ENCODE data around the gene RASA3. TPM values are rescaled to one million over a fixed set of nuclear protein-coding genes. Genes with fewer than 3 reads are reported as not detected.

Gene RASA3
- total and polyA plus RNA-seq, 2 of the 8 experiments (the other 6 are each of a cell fraction or from before 2014, with no cell fraction given): 7.5 to 21.9 TPM

GRCh38 chr13:113976711-113977684 is 155.4 kb downstream of the RASA3 start:
- Histone ChIP-seq H3K27me3 (replicated peaks in 1 of 4; ENCODE audit: control insufficient read depth in 3 of 4, extremely low read depth in 1 of 4, insufficient read depth in 3 of 4, low read length in 3 of 4) (no peaks in the 10 kb centered on the region), H2BK5ac (ENCODE audit: low read depth, low read length) (peak overlapping the region; percentile 66; the same call in 1 of the 2 replicates), H3K4ac (replicated peaks; ENCODE audit: insufficient read length, low read depth, low read length) (no peak overlapping the region), H3K4me1 (replicated peaks in 1 of 4; ENCODE audit: control insufficient read depth in 3 of 4, insufficient read depth in 4 of 4, low read length in 3 of 4) (peaks cover 0 to 4% (median 0%) of the 10 kb centered on the region in 4 experiments; a peak in 2 of 7 replicates), H3K79me1 (ENCODE audit: low read depth, low read length) (no peaks in the 10 kb centered on the region), H3K36me3 (ENCODE audit: control insufficient read depth in 2 of 4, insufficient read depth in 4 of 4, low read length in 3 of 4) (0 out of 8 replicates have a peak, but pooled peaks cover 0 to 3% (median 0%) of the 10 kb centered on the region in 4 experiments), H4K8ac (ENCODE audit: extremely low read depth, insufficient read depth, low read length) (no peak overlapping the region), H3K27ac (ENCODE audit: low read depth, low read length) (no peak overlapping the region), H4K91ac (replicated peaks; ENCODE audit: insufficient read length, low read length) (no peak overlapping the region), H3K9ac (replicated peaks in 1 of 4; ENCODE audit: extremely low read depth in 1 of 4, low read depth in 3 of 4, low read length in 3 of 4) (no peak overlapping the region; a peak in 1 of 7 replicates), H4K5ac (ENCODE audit: insufficient read length, low read depth, low read length) (no peak overlapping the region), H3K23me2 (ENCODE audit: low read depth, low read length) (no peaks in the 10 kb centered on the region), H2BK15ac (ENCODE audit: low read length) (no peak overlapping the region), H2BK20ac (ENCODE audit: low read length) (no peak overlapping the region), H2BK12ac (ENCODE audit: low read depth, low read length) (no peak overlapping the region), H3K18ac (ENCODE audit: extremely low read depth, low read length) (no peak overlapping the region; the same call in 1 of the 2 replicates), H3K79me2 (ENCODE audit: control insufficient read depth in 1 of 2, insufficient read depth in 2 of 2, low read length in 2 of 2) (no peaks in the 10 kb centered on the region), H3K9me3 (ENCODE audit: insufficient read depth in 2 of 2, low read depth in 1 of 2, low read length in 1 of 2) (no peaks in the 10 kb centered on the region), H3K4me2 (ENCODE audit: insufficient read depth in 1 of 2, low read depth in 2 of 2, low read length in 2 of 2) (no peak overlapping the region), H4K20me1 (replicated peaks in 1 of 2; ENCODE audit: control insufficient read depth in 1 of 2, insufficient read depth in 2 of 2, low read length in 2 of 2) (peaks cover 0 to 7% of the 10 kb centered on the region in 2 experiments), H3K56ac (replicated peaks; ENCODE audit: insufficient read length, low read depth, low read length) (no peak overlapping the region), H2AFZ (ENCODE audit: low read length) (no peak overlapping the region), H3K14ac (ENCODE audit: insufficient read length) (no peak overlapping the region), H3K4me3 (ENCODE audit: extremely low read depth in 1 of 4, insufficient read depth in 2 of 4, low read depth in 3 of 4, low read length in 4 of 4) (no peak overlapping the region), H3K23ac (ENCODE audit: insufficient read length) (no peak overlapping the region), H2AK5ac (ENCODE audit: low read depth, low read length) (no peak overlapping the region), H2BK120ac (replicated peaks; ENCODE audit: low read depth, low read length) (no peak overlapping the region)
- no peak for DNase-seq (ENCODE audit: low read depth in 1 of 2, low spot score in 2 of 2)
- POLR2A ChIA-PET (ENCODE audit: partially characterized antibody): interaction anchor here (0.6 to 0.9 kb wide), 2 partner anchors 14 to 263 kb away, joined by 3 read pairs; no protein-coding TSS in a partner anchor
- WGBS, 2 experiments (ENCODE audit: extremely low coverage in 1 of 2, insufficient coverage in 1 of 2, insufficient read length in 1 of 2, insufficient replicate concordance in 2 of 2, low coverage in 1 of 2, low lambda C conversion rate in 2 of 2, missing lambda C conversion rate in 1 of 2): 88% methylated on average over 21 of the region's 21 CpGs; no CpG with 5 or more reads in 1 of the 2 experiments
- CTCF ChIA-PET (ENCODE audit: partially characterized antibody): no interaction called here
- FAIRE-seq: no peak
- TF ChIP-seq SIN3A (conservative IDR thresholded peaks at IDR 0.05 in 1 of 2, IDR thresholded peaks at IDR 0.05 in 1 of 2; ENCODE audit: low read depth in 1 of 2, low read length in 2 of 2) (0 out of 4 replicates have a peak, but pooled peaks of 1 of the 2 experiments have one; percentile 22), CTBP2 (IDR thresholded peaks at IDR 0.05; ENCODE audit: borderline replicate concordance, insufficient read depth, insufficient read length, low read length) (peak; percentile 80), TEAD4 (IDR thresholded peaks at IDR 0.05; ENCODE audit: low read depth, low read length) (no peak), MAX (IDR thresholded peaks at IDR 0.05) (no peak), KDM5A (IDR thresholded peaks at IDR 0.05; ENCODE audit: low read length) (no peak), POU5F1 (IDR thresholded peaks at IDR 0.05; ENCODE audit: low read depth, low read length) (no peak), HDAC6 (IDR thresholded peaks at IDR 0.05; ENCODE audit: low read depth, low read length) (no peak), CBX5 (IDR thresholded peaks at IDR 0.05; ENCODE audit: low read depth, low read length) (no peak)
